Astrocyte of the spinal cord (primary cell): ENCODE measurements around the gene ASXL2.

ENCODE experiments used
- DNase-seq: peaks from one replicate; pipeline ENCODE4 v3.0.0; 2011; ENCODE audit warnings: low read depth, low spot score
- H3K4me3 ChIP-seq: 2 replicates; pipeline ENCODE4 v1.5.1; 2011; ENCODE audit warnings: low read depth, mild to moderate bottlenecking, low read length, moderate library complexity
- in situ Hi-C: cut with HindIII; loops from 2 replicates; pipeline ENCODE4 v1.10.0; 2017; ENCODE audit warnings: low sequenced_read_pairs
- TF ChIP-seq, protein P1 (sequence below): IDR thresholded peaks from 2 replicates; pipeline ENCODE4 v1.5.1; 2012; ENCODE audit warnings: low read depth, mild to moderate bottlenecking, low read length, inconsistent platforms

ASXL2 gene

DNA sequence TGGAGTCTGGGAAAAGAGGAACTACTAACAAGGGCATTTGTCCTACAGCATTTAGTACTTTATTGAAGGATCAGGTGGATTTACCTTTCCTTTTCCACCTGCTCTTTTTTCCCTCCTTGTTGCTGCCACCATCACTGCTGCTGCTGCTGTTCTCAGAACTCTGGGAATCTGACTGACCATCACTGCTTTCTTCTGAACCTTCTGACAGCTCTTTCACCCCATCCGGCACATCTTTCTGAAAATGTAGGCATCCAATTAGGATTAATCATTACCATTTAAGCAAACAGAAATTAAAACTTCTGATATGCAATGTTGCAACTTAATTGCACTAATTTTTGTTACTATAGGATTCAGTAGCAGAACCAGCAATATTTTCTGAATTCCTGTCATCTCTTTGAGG lies 79.0 kb downstream of the ASXL2 start:
- in situ Hi-C loops, result no loop called here
- H3K4me3 ChIP-seq, result no peak overlapping the region
- DNase-seq, result no peak
- TF ChIP-seq, protein P1, sequence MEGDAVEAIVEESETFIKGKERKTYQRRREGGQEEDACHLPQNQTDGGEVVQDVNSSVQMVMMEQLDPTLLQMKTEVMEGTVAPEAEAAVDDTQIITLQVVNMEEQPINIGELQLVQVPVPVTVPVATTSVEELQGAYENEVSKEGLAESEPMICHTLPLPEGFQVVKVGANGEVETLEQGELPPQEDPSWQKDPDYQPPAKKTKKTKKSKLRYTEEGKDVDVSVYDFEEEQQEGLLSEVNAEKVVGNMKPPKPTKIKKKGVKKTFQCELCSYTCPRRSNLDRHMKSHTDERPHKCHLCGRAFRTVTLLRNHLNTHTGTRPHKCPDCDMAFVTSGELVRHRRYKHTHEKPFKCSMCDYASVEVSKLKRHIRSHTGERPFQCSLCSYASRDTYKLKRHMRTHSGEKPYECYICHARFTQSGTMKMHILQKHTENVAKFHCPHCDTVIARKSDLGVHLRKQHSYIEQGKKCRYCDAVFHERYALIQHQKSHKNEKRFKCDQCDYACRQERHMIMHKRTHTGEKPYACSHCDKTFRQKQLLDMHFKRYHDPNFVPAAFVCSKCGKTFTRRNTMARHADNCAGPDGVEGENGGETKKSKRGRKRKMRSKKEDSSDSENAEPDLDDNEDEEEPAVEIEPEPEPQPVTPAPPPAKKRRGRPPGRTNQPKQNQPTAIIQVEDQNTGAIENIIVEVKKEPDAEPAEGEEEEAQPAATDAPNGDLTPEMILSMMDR, result no peak

DNA sequence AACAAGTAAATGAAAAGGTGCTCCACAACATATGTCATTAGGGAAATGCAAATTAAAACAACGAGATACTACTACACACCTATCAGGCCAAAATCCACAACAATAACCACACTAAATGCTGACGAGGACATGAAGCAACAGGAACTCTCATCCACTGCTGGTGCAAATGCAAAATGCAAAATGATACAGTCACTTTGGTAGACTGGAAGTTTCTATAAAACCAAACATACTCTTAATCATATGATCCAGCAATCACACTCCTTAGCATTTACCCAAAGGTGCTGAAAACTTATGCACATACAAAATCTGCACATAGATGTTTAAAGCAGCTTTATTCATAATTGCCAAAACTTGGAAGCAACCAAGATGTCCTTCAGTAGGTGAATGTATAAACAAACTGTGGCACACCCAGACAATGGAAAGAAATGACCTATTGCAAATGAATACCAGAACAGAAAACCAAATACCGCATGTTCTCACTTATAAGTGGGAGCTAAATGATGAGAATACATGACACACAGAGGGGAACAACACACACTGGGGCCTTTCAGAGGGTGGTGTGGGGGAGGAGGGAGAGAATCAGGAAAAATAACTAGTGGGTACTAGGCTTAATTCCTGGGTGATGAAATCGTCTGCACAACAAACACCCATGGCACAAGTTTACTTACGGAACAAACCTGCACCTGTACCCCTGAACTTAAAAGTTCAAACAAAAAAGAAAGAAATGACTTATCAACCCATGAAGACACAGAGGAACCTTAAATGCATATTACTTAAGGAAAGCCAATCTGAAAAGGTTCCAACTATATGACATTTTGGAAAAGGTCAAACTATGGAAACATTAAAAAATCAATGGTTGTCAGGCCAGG lies 80.4 kb downstream of the ASXL2 start:
- TF ChIP-seq, protein P1, result no peak
- no peak overlapping the region for H3K4me3 ChIP-seq
- in situ Hi-C loops, result no loop called here
- no peak for DNase-seq

DNA sequence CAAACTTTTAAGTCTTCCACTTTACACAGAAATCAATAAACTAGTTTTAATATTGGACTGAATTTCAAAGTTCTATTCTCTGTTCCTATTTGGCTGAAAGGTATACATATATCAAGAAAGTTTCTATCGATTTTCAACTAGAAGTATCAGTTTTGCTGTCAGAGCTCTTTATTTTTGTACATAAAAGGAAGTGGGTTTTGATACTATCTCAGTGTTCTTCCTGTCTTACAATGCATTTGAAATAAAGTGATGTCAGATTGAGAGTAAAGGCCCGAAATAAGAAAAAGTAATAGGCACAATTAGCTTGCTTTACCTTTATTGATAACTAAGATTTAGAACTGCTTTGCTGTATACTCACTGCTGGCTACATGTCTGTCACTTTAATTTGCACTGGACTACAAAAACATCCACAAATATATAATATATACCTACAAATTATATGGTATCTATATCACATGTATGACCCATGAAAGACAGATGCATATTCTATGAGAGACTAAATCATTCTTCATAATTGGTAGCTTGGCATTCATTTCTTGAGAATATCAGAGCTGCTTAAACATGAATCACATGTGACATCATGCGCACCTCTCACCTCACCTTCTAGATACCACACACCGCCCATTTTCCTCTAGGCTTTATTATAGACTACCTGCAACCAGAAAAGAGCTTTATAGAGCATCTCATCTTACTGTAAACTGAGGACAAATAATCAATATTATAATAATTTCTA lies 83.6 kb downstream of the ASXL2 start:
- H3K4me3 ChIP-seq, result no peak overlapping the region
- in situ Hi-C loops, result no loop called here
- DNase-seq, result no peak
- TF ChIP-seq, protein P1, result no peak

DNA sequence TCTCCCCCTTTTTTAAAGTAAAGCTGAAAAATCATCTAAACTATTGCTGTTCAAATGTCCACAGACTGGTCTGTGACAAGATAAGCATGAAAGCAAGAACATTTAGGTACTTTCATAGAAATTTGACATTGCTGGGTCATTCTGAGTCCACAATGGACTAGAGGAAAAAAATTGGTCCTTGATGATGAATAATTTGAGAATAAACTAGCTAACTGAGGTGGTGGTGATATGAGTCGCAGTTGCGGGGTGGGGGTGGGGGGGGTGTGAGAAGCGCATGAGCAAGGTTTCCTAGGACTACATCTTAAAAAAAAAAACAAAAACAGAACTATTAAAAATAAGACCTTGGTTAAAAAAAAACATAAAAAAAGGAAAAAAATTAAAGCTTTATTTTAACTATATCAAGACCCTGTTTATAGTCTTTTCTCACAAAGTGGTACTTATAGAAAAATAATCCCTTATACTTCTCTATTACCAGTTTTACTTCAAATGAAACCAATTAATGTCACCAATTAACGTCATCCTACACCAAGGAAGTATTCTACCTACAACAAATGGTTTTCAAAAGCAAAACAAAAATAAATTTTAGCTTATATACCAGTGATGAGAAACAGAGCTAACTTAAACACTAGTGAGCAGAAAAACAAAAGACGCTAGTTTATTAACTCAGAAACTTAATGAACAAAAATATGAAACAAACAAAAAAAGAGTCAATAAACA lies 88.1 kb downstream of the ASXL2 start:
- TF ChIP-seq, protein P1, result no peak
- no peak overlapping the region for H3K4me3 ChIP-seq
- in situ Hi-C loops, result no loop called here
- no peak for DNase-seq

DNA sequence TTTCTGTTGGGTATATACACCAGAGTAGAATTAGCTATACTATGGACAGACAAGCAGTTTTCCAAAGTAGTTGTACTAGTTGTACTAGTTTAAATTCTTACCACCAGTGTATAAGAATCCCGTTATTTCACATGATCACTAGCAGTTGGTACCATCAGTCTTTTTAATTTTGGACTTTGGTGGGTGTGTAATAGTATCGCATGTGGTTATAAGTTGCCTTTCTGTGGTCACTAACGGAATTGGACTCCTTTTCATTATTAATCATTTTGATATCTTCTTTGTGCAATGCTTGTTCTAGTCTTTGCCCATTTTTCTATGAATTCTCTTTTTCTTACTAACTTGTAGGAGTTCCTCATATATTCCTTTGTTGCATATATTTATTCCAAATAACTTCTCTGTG lies 89.8 kb downstream of the ASXL2 start:
- TF ChIP-seq, protein P1, result no peak
- in situ Hi-C loops, result no loop called here
- no peak overlapping the region for H3K4me3 ChIP-seq
- no peak for DNase-seq

DNA sequence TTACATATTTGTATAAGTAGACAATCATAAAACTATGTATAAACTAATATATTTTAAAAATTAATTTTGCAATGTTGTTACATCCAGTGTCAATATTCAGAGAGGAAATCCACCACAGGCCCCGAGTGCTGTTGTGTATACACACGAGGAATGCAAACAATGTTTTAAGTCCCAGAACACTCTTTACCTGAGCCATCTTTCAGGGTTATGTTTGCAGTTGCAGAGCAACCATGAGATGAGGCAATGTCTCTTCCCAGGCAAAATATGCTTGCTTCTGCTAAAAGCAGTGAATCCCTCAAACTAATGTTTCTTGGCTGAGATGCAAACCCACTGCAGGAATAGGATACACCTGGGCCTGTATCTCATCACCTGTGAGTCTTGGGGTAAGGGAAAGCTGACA lies 91.3 kb downstream of the ASXL2 start:
- in situ Hi-C loops, result no loop called here

More for the DNA sequence above, 91.3 kb downstream of the ASXL2 start:
- DNase-seq, result no peak
- H3K4me3 ChIP-seq, result no peak overlapping the region
- TF ChIP-seq, protein P1, result no peak
